Spleen (tissue), 11 donors: Measurements from ENCODE around the gene NKD1. TPM values are rescaled to one million over a fixed set of nuclear protein-coding genes. Genes with fewer than 3 reads are reported as not detected.

Experiments
- DNase-seq: peaks from one replicate; pipeline ENCODE4 v3.0.0-alpha.2; 2020
- H3K27ac ChIP-seq, 8 donors: fragments of 200-600 bp; sonication (generic) in 7 of 8; 1 replicate in 4 of 8; 2 replicates in 4 of 8; pipeline versions ENCODE4 v1.5.0 to v1.8.0; 2016 to 2021; ENCODE audit warnings: inconsistent platforms in 4 of 8, mild to moderate bottlenecking in 4 of 8, moderate library complexity in 1 of 8
- H3K27me3 ChIP-seq, 7 donors: fragments of 200-600 bp; sonication (generic) in 6 of 7; replicated peaks in 1 of 7; 1 replicate in 4 of 7; 2 replicates in 3 of 7; pipeline versions ENCODE4 v1.5.0 to v1.8.0; 2016 to 2021; ENCODE audit warnings: inconsistent platforms in 3 of 7, mild to moderate bottlenecking in 1 of 7
- H3K36me3 ChIP-seq, 6 donors: fragments of 200-600 bp; sonication (generic) in 5 of 6; 1 replicate in 4 of 6; 2 replicates in 2 of 6; pipeline versions ENCODE4 v1.5.0 to v1.8.0; 2016 to 2021; ENCODE audit warnings: inconsistent platforms in 2 of 6
- H3K4me1 ChIP-seq, 6 donors: fragments of 200-600 bp; sonication (generic) in 5 of 6; 1 replicate in 3 of 6; 2 replicates in 3 of 6; pipeline versions ENCODE4 v1.5.0 to v1.8.0; 2016 to 2021; ENCODE audit warnings: inconsistent platforms in 3 of 6
- H3K4me3 ChIP-seq, 8 donors: fragments of 200-600 bp; sonication (generic) in 7 of 8; 1 replicate in 4 of 8; 2 replicates in 4 of 8; pipeline versions ENCODE4 v1.5.0 to v1.8.0; 2016 to 2021; ENCODE audit warnings: inconsistent platforms in 4 of 8, mild to moderate bottlenecking in 4 of 8, moderate library complexity in 2 of 8
- H3K9me3 ChIP-seq, 8 donors: fragments of 200-600 bp; sonication (generic) in 7 of 8; 1 replicate in 4 of 8; 2 replicates in 4 of 8; pipeline versions ENCODE4 v1.5.0 to v1.8.0; 2016 to 2021; ENCODE audit warnings: inconsistent platforms in 4 of 8
- CTCF ChIP-seq, 11 experiments: fragments of 200-600 bp in 7 of 11; fragments of 450-650 bp in 4 of 11; sonication (generic) in 4 of 11; IDR thresholded peaks in 8 of 11; conservative IDR thresholded peaks in 3 of 11; 1 replicate in 7 of 11; 2 replicates in 4 of 11; pipeline versions ENCODE4 v1.4.0 to v1.8.0; 2016 to 2021; ENCODE audit warnings: antibody characterized with exemption in 11 of 11, inconsistent platforms in 4 of 11, mild to moderate bottlenecking in 1 of 11
- POLR2A ChIP-seq, 3 donors: fragments of 450-650 bp; IDR thresholded peaks; one replicate each; pipeline ENCODE4 v1.5.1; 2017; ENCODE audit warnings: antibody characterized with exemption in 3 of 3, mild to moderate bottlenecking in 1 of 3
- POLR2AphosphoS5 ChIP-seq, 3 donors: sonication (generic); formaldehyde crosslinking; IDR thresholded peaks; one replicate each; pipeline ENCODE4 v1.5.1; 2017; ENCODE audit warnings: antibody characterized with exemption in 3 of 3
- WGBS, 5 donors: extraction: QIAGEN DNeasy Blood & Tissue Kit in 3 of 5; methylation state at CpG; one replicate each; pipeline versions ENCODE4 v1.1.5 to v1.1.7; 2013 to 2018; 5-methylcytosine and 5-hydroxymethylcytosine counted together
- intact Hi-C: fragments of 100-400 bp; cut with DNase I; formaldehyde crosslinking; loops from one replicate; pipeline ENCODE4 v1.15.0; 2023; ENCODE audit warnings: low total_unique reads
- polyA plus RNA-seq, 3 donors: library from polyadenylated mRNA; stranded (reverse); fragments of 200-250 nt; gene quantifications; one replicate each; pipeline ENCODE4 v1.2.1, GENCODE V29; 2013
- total RNA-seq, 7 donors: library from RNA; depleted of rRNA in 3 of 7; stranded (reverse); fragments of >200 nt in 3 of 7; fragmentation: NEBNext Ultra II Directional in 4 of 7; extraction: Animal tissue kit (Norgen Biotek cat#: 25700) in 4 of 7; gene quantifications; one replicate each; pipeline versions ENCODE4 v1.1.0 to v1.2.1, GENCODE V29; 2016 to 2021
- donor health status: healthy with polysubstance abuse.
- donor health status: DM: no; HTN: no; CAD: no; lungs with moderate emphysema.
- donor health status: DM: no; HTN: no; CAD: no.
- donor health status: Bipolar disorder and iron deficiency.
- donor health status: healthy.
- donor health status: DM: no; HTN: no; CAD: no.
- donor health status: DM: yes; HTN: yes; CAD: no.

NKD1 gene
- total and polyA plus RNA-seq, 10 donors: 0.11 to 15.2 (median 3.6) TPM

- 64 to 77% (median 72%) methylated on average over 6 of the region's 6 CpGs for WGBS, 5 donors
- no peaks in the 10 kb centered on the region for H3K9me3 ChIP-seq
- intact Hi-C loops: no loop called here
- peaks cover 3 to 48% (median 27%) of the 10 kb centered on the region in 6 donors for H3K36me3 ChIP-seq
- TF ChIP-seq CTCF (IDR thresholded peaks at IDR 0.05 in 8 of 11, conservative IDR thresholded peaks at IDR 0.05 in 3 of 11): no peak
- TF ChIP-seq POLR2AphosphoS5 (IDR thresholded peaks at IDR 0.05): no peak
- TF ChIP-seq POLR2A (IDR thresholded peaks at IDR 0.05): no peak
- DNase-seq: peak; percentile 69
- peak overlapping the region; percentile 83 to 94 (median 87) for H3K27ac ChIP-seq
- H3K27me3 ChIP-seq: no peaks in the 10 kb centered on the region
- H3K4me3 ChIP-seq: peak overlapping the region; percentile 48 to 70 (median 52)
- H3K4me1 ChIP-seq: peaks cover 39 to 96% (median 61%) of the 10 kb centered on the region in 6 donors
These were observed 131.7 kb downstream of the NKD1 start for GRCh38 chr16:50679676-50680555.

- peak; percentile 74 for DNase-seq
- peak overlapping the region; percentile 83 to 94 (median 87) for H3K27ac ChIP-seq
- 51 to 86% (median 64%) methylated on average over 1 to 3 of the region's 3 CpGs for WGBS, 5 donors
- peaks cover under 1 to 42% (median 22%) of the 10 kb centered on the region in 6 donors for H3K36me3 ChIP-seq
- peak overlapping the region; percentile 48 to 70 (median 52) for H3K4me3 ChIP-seq
- no peaks in the 10 kb centered on the region for H3K9me3 ChIP-seq
- TF ChIP-seq CTCF (IDR thresholded peaks at IDR 0.05 in 8 of 11, conservative IDR thresholded peaks at IDR 0.05 in 3 of 11) (no peak), POLR2AphosphoS5 (IDR thresholded peaks at IDR 0.05) (no peak), POLR2A (IDR thresholded peaks at IDR 0.05) (no peak)
- no peaks in the 10 kb centered on the region for H3K27me3 ChIP-seq
- intact Hi-C loops: no loop called here
- H3K4me1 ChIP-seq: peaks cover 45 to 97% (median 67%) of the 10 kb centered on the region in 6 donors
These were observed 132.3 kb downstream of the NKD1 start for GRCh38 chr16:50680556-50680893.

- intact Hi-C loops: no loop called here
- Histone ChIP-seq H3K9me3 (no peaks in the 10 kb centered on the region), H3K27me3 (no peaks in the 10 kb centered on the region), H3K4me1 (peaks cover 46 to 97% (median 74%) of the 10 kb centered on the region in 6 donors), H3K36me3 (peaks cover 0 to 35% (median 15%) of the 10 kb centered on the region in 6 donors), H3K4me3 (peak within 1 kb of the TSS; percentile 48 to 70 (median 52)), H3K27ac (peak within 1 kb of the TSS; percentile 83 to 94 (median 87))
- TF ChIP-seq POLR2AphosphoS5 (IDR thresholded peaks at IDR 0.05) (peak; percentile 76 to 93 (median 90)), CTCF (IDR thresholded peaks at IDR 0.05 in 8 of 11, conservative IDR thresholded peaks at IDR 0.05 in 3 of 11) (no peak), POLR2A (IDR thresholded peaks at IDR 0.05) (peak in 2 of 3 donors; percentile 25 to 38)
- peak; percentile 93 for DNase-seq
- WGBS, 5 donors: 30 to 46% (median 38%) methylated on average over 15 to 16 of the region's 16 CpGs
These were observed 133.1 kb downstream of the NKD1 start, which contains the start of gene SNX20 for GRCh38 chr16:50681021-50681885. SNX20 (minus strand) TSS chr16:50681312; CDS start chr16:50677526, 3,786 bp downstream.
